H9 (cell line): Measurements from ENCODE around the gene TPRN. TPM values are rescaled to one million over a fixed set of nuclear protein-coding genes. Genes with fewer than 3 reads are reported as not detected.
A peak's percentile ranks its signal among the peaks of the same experiment; 100 is the strongest.

ENCODE experiments used
- DNase-seq: peaks from one replicate; pipeline ENCODE4 v3.0.0-alpha.2; 2017
- H2AFZ ChIP-seq: one replicate; pipeline ENCODE4 v1.6.1; 2013; ENCODE audit warnings: mild to moderate bottlenecking, low read length, control low read depth, moderate library complexity
- H2AK5ac ChIP-seq: 2 replicates; pipeline ENCODE4 v1.6.1; 2013; ENCODE audit warnings: low read length, control low read depth, mixed read lengths; ENCODE audit not compliant: insufficient read length
- H2BK120ac ChIP-seq: one replicate; pipeline ENCODE4 v1.6.1; 2013; ENCODE audit warnings: low read depth, mild to moderate bottlenecking, low read length, control low read depth, inconsistent platforms; ENCODE audit not compliant: poor library complexity, severe bottlenecking
- H2BK12ac ChIP-seq: 2 replicates; pipeline ENCODE4 v1.6.1; 2013; ENCODE audit warnings: low read length, control low read depth, mixed read lengths, low read depth; ENCODE audit not compliant: insufficient read length
- H2BK15ac ChIP-seq: 2 replicates; pipeline ENCODE4 v1.6.1; 2013; ENCODE audit warnings: low read depth, low read length, control low read depth
- H2BK20ac ChIP-seq: one replicate; pipeline ENCODE4 v1.6.1; 2013; ENCODE audit warnings: low read depth, mild to moderate bottlenecking, low read length, control low read depth, inconsistent platforms; ENCODE audit not compliant: poor library complexity, severe bottlenecking
- H2BK5ac ChIP-seq: 2 replicates; pipeline ENCODE4 v1.6.1; 2013; ENCODE audit warnings: low read length, control low read depth, mixed read lengths; ENCODE audit not compliant: insufficient read length
- H3K14ac ChIP-seq: 2 replicates; pipeline ENCODE4 v1.6.1; 2013; ENCODE audit warnings: low read length, control low read depth; ENCODE audit not compliant: insufficient read depth
- H3K18ac ChIP-seq: 2 replicates; pipeline ENCODE4 v1.6.1; 2013; ENCODE audit warnings: low read depth, mild to moderate bottlenecking, mixed read lengths, low read length, control low read depth; ENCODE audit not compliant: insufficient read length
- H3K23ac ChIP-seq: 2 replicates; pipeline ENCODE4 v1.6.1; 2013; ENCODE audit warnings: low read length, control low read depth, mixed read lengths, low read depth; ENCODE audit not compliant: insufficient read length
- H3K23me2 ChIP-seq: 2 replicates; pipeline ENCODE4 v1.6.1; 2013; ENCODE audit warnings: low read depth, mild to moderate bottlenecking, mixed read lengths, low read length, control low read depth; ENCODE audit not compliant: insufficient read length, poor library complexity, severe bottlenecking
- H3K27ac ChIP-seq: 2 replicates; pipeline ENCODE4 v1.5.1; 2013; ENCODE audit warnings: low read length, control low read depth, mixed read lengths, low read depth; ENCODE audit not compliant: insufficient read length
- H3K27me3 ChIP-seq: 2 replicates; pipeline ENCODE4 v1.6.1; 2013; ENCODE audit warnings: low read length, control low read depth, inconsistent platforms; ENCODE audit not compliant: insufficient read depth
- H3K4ac ChIP-seq: 2 replicates; pipeline ENCODE4 v1.6.1; 2013; ENCODE audit warnings: low read depth, mild to moderate bottlenecking, control low read depth, inconsistent platforms, low read length, moderate library complexity
- H3K4me1 ChIP-seq: 2 replicates; pipeline ENCODE4 v1.6.1; 2013; ENCODE audit warnings: low read length, control low read depth, inconsistent platforms; ENCODE audit not compliant: insufficient read depth
- H3K4me2 ChIP-seq: 2 replicates; pipeline ENCODE4 v1.6.1; 2013; ENCODE audit warnings: low read length, control low read depth, mixed read lengths; ENCODE audit not compliant: insufficient read length, insufficient read depth
- H3K56ac ChIP-seq: 2 replicates; pipeline ENCODE4 v1.6.1; 2013; ENCODE audit warnings: low read depth, mild to moderate bottlenecking, mixed read lengths, low read length, control low read depth; ENCODE audit not compliant: insufficient read length
- H3K79me1 ChIP-seq: 2 replicates; pipeline ENCODE4 v1.6.1; 2013; ENCODE audit warnings: low read depth, mild to moderate bottlenecking, moderate library complexity, low read length, control low read depth, inconsistent platforms; ENCODE audit not compliant: insufficient read depth, poor library complexity, severe bottlenecking
- H3K79me2 ChIP-seq: 2 replicates; pipeline ENCODE4 v1.6.1; 2013; ENCODE audit warnings: low read length, control low read depth, inconsistent platforms; ENCODE audit not compliant: insufficient read depth
- H3K9ac ChIP-seq: 2 replicates; pipeline ENCODE4 v1.6.1; 2013; ENCODE audit warnings: low read length, control low read depth, mixed read lengths; ENCODE audit not compliant: insufficient read length; ENCODE audit errors: extremely low read depth
- H3K9me3 ChIP-seq: one replicate; pipeline ENCODE4 v1.6.1; 2013; ENCODE audit warnings: low read depth, low read length, inconsistent platforms; ENCODE audit not compliant: control insufficient read depth
- H3T11ph ChIP-seq: one replicate; pipeline ENCODE4 v1.6.1; 2013; ENCODE audit warnings: mild to moderate bottlenecking, low read length, control low read depth, inconsistent platforms
- H4K20me1 ChIP-seq: one replicate; pipeline ENCODE4 v1.6.1; 2013; ENCODE audit not compliant: control insufficient read depth, insufficient read length, insufficient read depth
- H4K5ac ChIP-seq: 2 replicates; pipeline ENCODE4 v1.6.1; 2013; ENCODE audit warnings: low read depth, mild to moderate bottlenecking, mixed read lengths, low read length, control low read depth; ENCODE audit not compliant: insufficient read length
- H4K8ac ChIP-seq: replicated peaks from 2 replicates; pipeline ENCODE4 v1.6.1; 2013; ENCODE audit warnings: low read length, control low read depth, mixed read lengths, low read depth; ENCODE audit not compliant: insufficient read length
- H4K91ac ChIP-seq: 2 replicates; pipeline ENCODE4 v1.6.1; 2013; ENCODE audit warnings: low read depth, mild to moderate bottlenecking, moderate library complexity, mixed read lengths, low read length, control low read depth; ENCODE audit not compliant: insufficient read length
- H3K27ac Mint-ChIP-seq, 3 experiments: 2 replicates in 2 of 3; 3 replicates in 1 of 3; pipeline ENCODE4 v1.8.0; 2020 to 2021; ENCODE audit warnings: mixed read lengths in 3 of 3, mild to moderate bottlenecking in 1 of 3, moderate library complexity in 1 of 3
- H3K27me3 Mint-ChIP-seq: 2 replicates; pipeline ENCODE4 v1.8.0; 2021; ENCODE audit warnings: low read depth, mild to moderate bottlenecking, moderate library complexity, mixed read lengths
- H3K36me3 Mint-ChIP-seq, 3 experiments: 2 replicates in 2 of 3; 3 replicates in 1 of 3; pipeline ENCODE4 v1.8.0; 2020 to 2021; ENCODE audit warnings: low read depth in 3 of 3, mixed read lengths in 3 of 3; ENCODE audit not compliant: insufficient read depth in 1 of 3
- H3K4me1 Mint-ChIP-seq, 2 experiments: 2 replicates each; pipeline ENCODE4 v1.8.0; 2020; ENCODE audit warnings: mixed read lengths in 2 of 2
- H3K4me3 Mint-ChIP-seq, 2 experiments: 2 replicates in 1 of 2; 3 replicates in 1 of 2; pipeline ENCODE4 v1.8.0; 2020 to 2021; ENCODE audit warnings: mild to moderate bottlenecking in 2 of 2, mixed read lengths in 2 of 2, moderate library complexity in 1 of 2
- H3K9me3 Mint-ChIP-seq, 2 experiments: 2 replicates in 1 of 2; 3 replicates in 1 of 2; pipeline ENCODE4 v1.8.0; 2020; ENCODE audit warnings: mild to moderate bottlenecking in 2 of 2, mixed read lengths in 2 of 2, moderate library complexity in 1 of 2
- CTCF ChIP-seq: fragments of 200-600 bp; sonication (generic); conservative IDR thresholded peaks from 3 replicates; pipeline ENCODE4 v1.8.0; 2021; ENCODE audit warnings: antibody characterized with exemption, mild to moderate bottlenecking
- WGBS: extraction: QIAGEN DNeasy Blood & Tissue Kit; methylation state at CpG from one replicate; pipeline ENCODE4 v1.1.7; 2013; ENCODE audit warnings: missing lambda C conversion rate, low lambda C conversion rate, mixed read lengths; ENCODE audit not compliant: insufficient read length; ENCODE audit errors: extremely low coverage; 5-methylcytosine and 5-hydroxymethylcytosine counted together
- total RNA-seq: library from RNA; stranded (reverse); gene quantifications from 2 replicates; pipeline ENCODE4 v1.2.1, GENCODE V29; 2021

The TPRN gene
- total RNA-seq, 1 experiment from 2014 or later: 30.7 TPM

GRCh38 chr9:137198902-137199283 lies 1.6 kb downstream of the TPRN start:
- Mint-ChIP-seq H3K4me1 (peaks cover 12 to 28% of the 10 kb centered on the region in 2 experiments), H3K27me3 (peaks cover 2% of the 10 kb centered on the region; the same call in 1 of the 2 replicates), H3K4me3 (peak overlapping the region; percentile 65 to 78; a peak in 2 of 5 replicates), H3K27ac (no peak overlapping the region), H3K9me3 (no peaks in the 10 kb centered on the region), H3K36me3 (peaks cover 0 to under 1% (median 0%) of the 10 kb centered on the region in 3 experiments; a peak in 2 of 7 replicates)
- no peak overlapping the region for H3K14ac ChIP-seq
- TF ChIP-seq CTCF: no peak
- H3K9me3 ChIP-seq: no peaks in the 10 kb centered on the region
- H3K18ac ChIP-seq: no peak overlapping the region
- no peaks in the 10 kb centered on the region for H3K27me3 ChIP-seq
- H3K79me1 ChIP-seq: peaks cover 5% of the 10 kb centered on the region
- H2BK5ac ChIP-seq: no peak overlapping the region
- H4K5ac ChIP-seq: no peak overlapping the region
- no peak overlapping the region for H3K23ac ChIP-seq
- no peak overlapping the region for H3T11ph ChIP-seq
- peaks cover 1% of the 10 kb centered on the region; the same call in 1 of the 2 replicates for H3K79me2 ChIP-seq
- no peak overlapping the region for H3K4ac ChIP-seq
- no peaks in the 10 kb centered on the region for H4K20me1 ChIP-seq
- no CpG with 5 or more reads among the region's 11 CpGs for WGBS
- H2AFZ ChIP-seq: no peak overlapping the region
- DNase-seq: no peak
- H2BK12ac ChIP-seq: no peak overlapping the region
- no peak overlapping the region for H3K27ac ChIP-seq
- no peak overlapping the region for H2BK120ac ChIP-seq
- H2BK15ac ChIP-seq: no peak overlapping the region
- H3K56ac ChIP-seq: no peak overlapping the region
- H2BK20ac ChIP-seq: no peak overlapping the region
- no peak overlapping the region for H2AK5ac ChIP-seq
- H3K9ac ChIP-seq: peak overlapping the region; percentile 5
- no peak overlapping the region for H4K91ac ChIP-seq
- H3K4me1 ChIP-seq: no peaks in the 10 kb centered on the region
- no peak overlapping the region for H4K8ac ChIP-seq
- peaks cover 2% of the 10 kb centered on the region for H3K23me2 ChIP-seq
- no peak overlapping the region for H3K4me2 ChIP-seq
